ENCODE measurements around the gene TENM4.

- TF ChIP-seq CTCF (IDR thresholded peaks at IDR 0.05; ENCODE audit: borderline replicate concordance, extremely low read depth, low read length, poor library complexity, severe bottlenecking) (no peak), EZH2 (IDR thresholded peaks at IDR 0.05; ENCODE audit: borderline replicate concordance, low read depth, low read length, severe bottlenecking) (no peak)
These were observed 342.7 kb downstream of the TENM4 start for GRCh38 chr11:79098146-79098545.

Measured in DND-41 (cell line).